GM12878 (cell line): ENCODE measurements around the gene RRAGD. TPM values are rescaled to one million over a fixed set of nuclear protein-coding genes. Genes with fewer than 3 reads are reported as not detected.

ENCODE experiments used
- ATF7 ChIP-seq: fragments of 450-650 bp; IDR thresholded peaks from 2 replicates; pipeline ENCODE4 v1.6.1; 2016; ENCODE audit warnings: low read depth, mild to moderate bottlenecking
- BCL3 ChIP-seq: IDR thresholded peaks from 2 replicates; pipeline ENCODE4 v1.6.1; 2011; ENCODE audit warnings: borderline replicate concordance, low read depth, mild to moderate bottlenecking, moderate library complexity, low read length; ENCODE audit not compliant: insufficient read depth, poor library complexity, severe bottlenecking
- BHLHE40 ChIP-seq, 2 experiments: fragments of 450-650 bp in 1 of 2; IDR thresholded peaks; 2 replicates each; pipeline ENCODE4 v1.6.1; 2011 to 2017; ENCODE audit warnings: low read depth in 2 of 2, borderline replicate concordance in 1 of 2, improper control_type of control experiment in 1 of 2, low read length in 1 of 2, mild to moderate bottlenecking in 1 of 2
- CEBPZ ChIP-seq: fragments of 150-350 bp; IDR thresholded peaks from 2 replicates; pipeline ENCODE4 v1.6.1; 2016; ENCODE audit warnings: low read depth, low read length
- HCFC1 ChIP-seq: fragments of 150-350 bp; IDR thresholded peaks from 2 replicates; pipeline ENCODE4 v1.6.1; 2014; ENCODE audit warnings: low read length
- IKZF2 ChIP-seq, 2 experiments: fragments of 450-650 bp; IDR thresholded peaks; 2 replicates each; pipeline ENCODE4 v1.6.1; 2017; ENCODE audit warnings: mild to moderate bottlenecking in 2 of 2, moderate library complexity in 2 of 2
- MYC ChIP-seq: IDR thresholded peaks from 2 replicates; pipeline ENCODE4 v1.6.1; 2011; ENCODE audit warnings: mild to moderate bottlenecking, low read length, moderate library complexity, inconsistent platforms; ENCODE audit not compliant: insufficient read depth, insufficient replicate concordance, insufficient read length, severe bottlenecking
- PAX8 ChIP-seq: fragments of 450-650 bp; IDR thresholded peaks from 2 replicates; pipeline ENCODE4 v1.6.1; 2017; ENCODE audit warnings: mild to moderate bottlenecking, moderate library complexity
- RCOR1 ChIP-seq: conservative IDR thresholded peaks from 2 replicates; pipeline ENCODE4 v1.6.1; 2012; ENCODE audit warnings: low read depth, low read length, improper control_type of control experiment
- SMAD5 ChIP-seq: IDR thresholded peaks from 2 replicates; pipeline ENCODE4 v1.6.1; 2016; ENCODE audit warnings: antibody characterized with exemption, low read depth
- SP1 ChIP-seq: IDR thresholded peaks from one replicate; pipeline ENCODE4 v1.6.1; 2011; ENCODE audit warnings: low read depth, low read length
- SREBF2 ChIP-seq: IDR thresholded peaks from 2 replicates; pipeline ENCODE4 v1.6.1; 2012; ENCODE audit warnings: mild to moderate bottlenecking, low read length
- STAT3 ChIP-seq: IDR thresholded peaks from 2 replicates; pipeline ENCODE4 v1.6.1; 2011; ENCODE audit warnings: low read depth, low read length, improper control_type of control experiment
- ZZZ3 ChIP-seq: IDR thresholded peaks from 2 replicates; pipeline ENCODE4 v1.6.1; 2011; ENCODE audit warnings: low read depth; ENCODE audit not compliant: control insufficient read depth, insufficient read length
- polyA plus RNA-seq, 11 experiments: library from polyadenylated mRNA; depleted of rRNA in 4 of 11; unstranded in 6 of 11; stranded (reverse) in 5 of 11; fragments of >200 nt; fragmentation: Nextera tagmentation in 4 of 11; fragmentation: Illumina TruSeq in 1 of 11; extraction: Ambion mirVana in 4 of 11; extraction: Trizol in 1 of 11; gene quantifications; 1 replicate in 1 of 11; 2 replicates in 10 of 11; pipeline versions ENCODE4 v1.2.1 to v1.2.3, GENCODE V29; 2011 to 2016; ENCODE audit warnings: inconsistent platforms in 2 of 11, missing spikeins in 2 of 11, low read depth in 1 of 11
- total RNA-seq, 4 experiments: library from RNA; depleted of rRNA in 3 of 4; stranded (reverse); fragments of >200 nt in 3 of 4; fragmentation: Illumina TruSeq in 1 of 4; extraction: Trizol in 1 of 4; gene quantifications; 2 replicates each; pipeline versions ENCODE4 v1.2.1 to v1.2.3, GENCODE V29; 2013 to 2021
- TF ChIP-seq, protein P1 (sequence below): fragments of 450-650 bp; IDR thresholded peaks from 2 replicates; pipeline ENCODE4 v1.6.1; 2016; ENCODE audit warnings: mild to moderate bottlenecking, moderate library complexity, borderline replicate concordance
- TF ChIP-seq, protein P2 (sequence below): IDR thresholded peaks from 2 replicates; pipeline ENCODE4 v1.6.1; 2012; ENCODE audit warnings: mild to moderate bottlenecking, low read depth, low read length

The RRAGD gene
- total and polyA plus RNA-seq, 10 of the 15 experiments (the other 5 are each of a cell fraction or from before 2014, with no cell fraction given) = 4.6 to 17.4 (median 8.5) TPM

- peak; percentile 80 for TF ChIP-seq BCL3
- TF ChIP-seq SMAD5 = no peak
- TF ChIP-seq BHLHE40 (IDR thresholded peaks at IDR 0.05; ENCODE audit: borderline replicate concordance in 1 of 2, low read depth in 2 of 2, low read length in 1 of 2) = peak; percentile 42 to 58; a peak in 1 of 4 replicates
- no peak for TF ChIP-seq PAX8
- no peak for TF ChIP-seq ZZZ3
- TF ChIP-seq SP1 = no peak
- TF ChIP-seq, protein P1, sequence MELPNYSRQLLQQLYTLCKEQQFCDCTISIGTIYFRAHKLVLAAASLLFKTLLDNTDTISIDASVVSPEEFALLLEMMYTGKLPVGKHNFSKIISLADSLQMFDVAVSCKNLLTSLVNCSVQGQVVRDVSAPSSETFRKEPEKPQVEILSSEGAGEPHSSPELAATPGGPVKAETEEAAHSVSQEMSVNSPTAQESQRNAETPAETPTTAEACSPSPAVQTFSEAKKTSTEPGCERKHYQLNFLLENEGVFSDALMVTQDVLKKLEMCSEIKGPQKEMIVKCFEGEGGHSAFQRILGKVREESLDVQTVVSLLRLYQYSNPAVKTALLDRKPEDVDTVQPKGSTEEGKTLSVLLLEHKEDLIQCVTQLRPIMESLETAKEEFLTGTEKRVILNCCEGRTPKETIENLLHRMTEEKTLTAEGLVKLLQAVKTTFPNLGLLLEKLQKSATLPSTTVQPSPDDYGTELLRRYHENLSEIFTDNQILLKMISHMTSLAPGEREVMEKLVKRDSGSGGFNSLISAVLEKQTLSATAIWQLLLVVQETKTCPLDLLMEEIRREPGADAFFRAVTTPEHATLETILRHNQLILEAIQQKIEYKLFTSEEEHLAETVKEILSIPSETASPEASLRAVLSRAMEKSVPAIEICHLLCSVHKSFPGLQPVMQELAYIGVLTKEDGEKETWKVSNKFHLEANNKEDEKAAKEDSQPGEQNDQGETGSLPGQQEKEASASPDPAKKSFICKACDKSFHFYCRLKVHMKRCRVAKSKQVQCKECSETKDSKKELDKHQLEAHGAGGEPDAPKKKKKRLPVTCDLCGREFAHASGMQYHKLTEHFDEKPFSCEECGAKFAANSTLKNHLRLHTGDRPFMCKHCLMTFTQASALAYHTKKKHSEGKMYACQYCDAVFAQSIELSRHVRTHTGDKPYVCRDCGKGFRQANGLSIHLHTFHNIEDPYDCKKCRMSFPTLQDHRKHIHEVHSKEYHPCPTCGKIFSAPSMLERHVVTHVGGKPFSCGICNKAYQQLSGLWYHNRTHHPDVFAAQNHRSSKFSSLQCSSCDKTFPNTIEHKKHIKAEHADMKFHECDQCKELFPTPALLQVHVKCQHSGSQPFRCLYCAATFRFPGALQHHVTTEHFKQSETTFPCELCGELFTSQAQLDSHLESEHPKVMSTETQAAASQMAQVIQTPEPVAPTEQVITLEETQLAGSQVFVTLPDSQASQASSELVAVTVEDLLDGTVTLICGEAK = no peak
- no peak for TF ChIP-seq MYC
- no peak for TF ChIP-seq CEBPZ
- peak; percentile 42; the same call in 1 of the 2 replicates for TF ChIP-seq ATF7
- no peak for TF ChIP-seq HCFC1
- TF ChIP-seq STAT3 = no peak
- TF ChIP-seq RCOR1 = no peak
- peak; percentile 71 to 77 for TF ChIP-seq IKZF2 (IDR thresholded peaks at IDR 0.05)
- TF ChIP-seq, protein P2, sequence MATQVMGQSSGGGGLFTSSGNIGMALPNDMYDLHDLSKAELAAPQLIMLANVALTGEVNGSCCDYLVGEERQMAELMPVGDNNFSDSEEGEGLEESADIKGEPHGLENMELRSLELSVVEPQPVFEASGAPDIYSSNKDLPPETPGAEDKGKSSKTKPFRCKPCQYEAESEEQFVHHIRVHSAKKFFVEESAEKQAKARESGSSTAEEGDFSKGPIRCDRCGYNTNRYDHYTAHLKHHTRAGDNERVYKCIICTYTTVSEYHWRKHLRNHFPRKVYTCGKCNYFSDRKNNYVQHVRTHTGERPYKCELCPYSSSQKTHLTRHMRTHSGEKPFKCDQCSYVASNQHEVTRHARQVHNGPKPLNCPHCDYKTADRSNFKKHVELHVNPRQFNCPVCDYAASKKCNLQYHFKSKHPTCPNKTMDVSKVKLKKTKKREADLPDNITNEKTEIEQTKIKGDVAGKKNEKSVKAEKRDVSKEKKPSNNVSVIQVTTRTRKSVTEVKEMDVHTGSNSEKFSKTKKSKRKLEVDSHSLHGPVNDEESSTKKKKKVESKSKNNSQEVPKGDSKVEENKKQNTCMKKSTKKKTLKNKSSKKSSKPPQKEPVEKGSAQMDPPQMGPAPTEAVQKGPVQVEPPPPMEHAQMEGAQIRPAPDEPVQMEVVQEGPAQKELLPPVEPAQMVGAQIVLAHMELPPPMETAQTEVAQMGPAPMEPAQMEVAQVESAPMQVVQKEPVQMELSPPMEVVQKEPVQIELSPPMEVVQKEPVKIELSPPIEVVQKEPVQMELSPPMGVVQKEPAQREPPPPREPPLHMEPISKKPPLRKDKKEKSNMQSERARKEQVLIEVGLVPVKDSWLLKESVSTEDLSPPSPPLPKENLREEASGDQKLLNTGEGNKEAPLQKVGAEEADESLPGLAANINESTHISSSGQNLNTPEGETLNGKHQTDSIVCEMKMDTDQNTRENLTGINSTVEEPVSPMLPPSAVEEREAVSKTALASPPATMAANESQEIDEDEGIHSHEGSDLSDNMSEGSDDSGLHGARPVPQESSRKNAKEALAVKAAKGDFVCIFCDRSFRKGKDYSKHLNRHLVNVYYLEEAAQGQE = no peak
- TF ChIP-seq SREBF2 = no peak
Measured at GRCh38 chr6:89375427-89376267, 36.4 kb downstream of the RRAGD start (continued).
